ENCODE measurements around the gene EVI2B.

GRCh38 chr17:31269578-31269983 is 44.3 kb downstream of the EVI2B start:
- TF ChIP-seq CTCF (conservative IDR thresholded peaks at IDR 0.05; ENCODE audit: low read depth, low read length) = no peak
- TF ChIP-seq EZH2 (IDR thresholded peaks at IDR 0.05; ENCODE audit: low read length, unreplicated experiment) = no peak

Measured in PC-3 (cell line).